GM20000 (cell line): ENCODE data around the gene GPR180.

ENCODE experiments used
- DNase-seq: peaks from one replicate; pipeline ENCODE4 v3.0.0; 2012; ENCODE audit warnings: low spot score
- TF ChIP-seq, protein P1 (sequence below): IDR thresholded peaks from 2 replicates; pipeline ENCODE4 v1.5.1; 2012; ENCODE audit warnings: mild to moderate bottlenecking, control low read depth; ENCODE audit errors: extremely low read depth, missing control alignments

The GPR180 gene

GRCh38 chr13:94609196-94609595 lies 7.5 kb downstream of the GPR180 start:
- TF ChIP-seq, protein P1, sequence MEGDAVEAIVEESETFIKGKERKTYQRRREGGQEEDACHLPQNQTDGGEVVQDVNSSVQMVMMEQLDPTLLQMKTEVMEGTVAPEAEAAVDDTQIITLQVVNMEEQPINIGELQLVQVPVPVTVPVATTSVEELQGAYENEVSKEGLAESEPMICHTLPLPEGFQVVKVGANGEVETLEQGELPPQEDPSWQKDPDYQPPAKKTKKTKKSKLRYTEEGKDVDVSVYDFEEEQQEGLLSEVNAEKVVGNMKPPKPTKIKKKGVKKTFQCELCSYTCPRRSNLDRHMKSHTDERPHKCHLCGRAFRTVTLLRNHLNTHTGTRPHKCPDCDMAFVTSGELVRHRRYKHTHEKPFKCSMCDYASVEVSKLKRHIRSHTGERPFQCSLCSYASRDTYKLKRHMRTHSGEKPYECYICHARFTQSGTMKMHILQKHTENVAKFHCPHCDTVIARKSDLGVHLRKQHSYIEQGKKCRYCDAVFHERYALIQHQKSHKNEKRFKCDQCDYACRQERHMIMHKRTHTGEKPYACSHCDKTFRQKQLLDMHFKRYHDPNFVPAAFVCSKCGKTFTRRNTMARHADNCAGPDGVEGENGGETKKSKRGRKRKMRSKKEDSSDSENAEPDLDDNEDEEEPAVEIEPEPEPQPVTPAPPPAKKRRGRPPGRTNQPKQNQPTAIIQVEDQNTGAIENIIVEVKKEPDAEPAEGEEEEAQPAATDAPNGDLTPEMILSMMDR, result no peak
- DNase-seq, result no peak

DNA sequence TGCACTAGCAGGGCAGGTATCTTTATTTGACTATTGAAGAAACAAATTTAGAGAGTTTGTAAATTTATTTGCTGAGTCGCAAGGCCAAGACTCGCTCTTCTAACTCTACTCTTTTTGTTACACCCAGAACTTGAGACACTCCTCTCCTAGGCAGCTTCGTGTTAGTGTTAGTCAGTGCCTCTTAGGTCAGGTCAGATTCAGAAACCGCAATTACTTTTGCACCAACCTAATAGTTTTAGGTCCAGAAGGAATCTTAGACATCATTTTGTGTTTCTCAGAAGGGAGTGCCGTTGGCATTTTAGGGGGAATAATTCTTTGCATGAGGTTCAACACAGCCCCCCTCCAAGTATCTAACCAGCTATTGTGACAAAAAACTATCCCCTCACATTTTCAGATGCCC lies 8.8 kb downstream of the GPR180 start:
- TF ChIP-seq, protein P1, result no peak
- no peak for DNase-seq

GRCh38 chr13:94612050-94612449 lies 10.4 kb downstream of the GPR180 start:
- no peak for DNase-seq
- TF ChIP-seq, protein P1, result no peak

DNA sequence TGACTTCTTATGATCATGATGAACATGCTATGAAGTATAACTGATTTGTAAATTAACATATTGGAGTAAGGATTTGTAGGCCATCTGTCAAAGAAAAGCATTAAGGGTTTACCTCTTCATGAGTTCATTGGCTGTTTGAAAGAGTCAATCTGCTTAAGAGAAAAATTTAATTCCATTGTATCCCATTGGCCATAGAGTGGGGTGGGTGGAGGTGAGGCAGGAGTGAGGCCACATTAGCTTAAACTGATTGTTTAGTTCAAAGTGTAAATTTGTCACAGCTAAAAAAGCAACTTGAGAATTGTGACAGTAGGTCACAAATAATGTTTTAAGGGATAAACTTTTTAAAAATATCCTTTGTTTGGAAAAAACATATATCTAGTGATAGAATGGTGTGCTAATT lies 11.4 kb downstream of the GPR180 start:
- TF ChIP-seq, protein P1, result no peak
- no peak for DNase-seq

DNA sequence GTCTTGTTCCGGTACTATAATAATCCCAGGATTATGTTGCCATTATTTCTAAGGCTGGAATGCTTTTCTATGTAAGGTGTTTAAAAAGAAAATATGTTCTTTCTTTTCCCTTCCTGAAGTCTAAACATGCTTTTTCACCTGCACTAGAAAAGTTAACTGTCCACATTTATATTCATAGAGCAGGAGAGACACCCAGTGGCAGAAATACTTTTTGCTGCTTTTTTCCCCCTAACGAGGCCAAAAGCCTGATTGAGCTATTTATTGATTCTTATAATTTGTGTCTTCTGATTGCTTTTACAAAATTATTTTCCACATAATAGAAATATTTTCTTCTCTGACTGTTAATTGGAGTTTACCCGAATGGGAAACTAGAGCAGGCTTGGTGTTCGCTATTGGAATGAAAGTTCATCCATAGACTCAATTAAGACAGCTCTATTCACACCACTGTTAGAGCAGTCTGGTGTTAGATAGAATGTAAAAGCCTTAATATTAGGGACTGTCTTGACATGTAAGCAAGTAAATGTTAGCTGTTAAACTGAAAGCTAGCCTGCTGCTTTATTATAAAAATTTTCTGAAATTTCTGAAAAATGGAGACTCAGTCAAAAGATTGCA lies 15.8 kb downstream of the GPR180 start:
- TF ChIP-seq, protein P1, result peak; percentile 12
- no peak for DNase-seq

GRCh38 chr13:94620286-94620896 lies 18.7 kb downstream of the GPR180 start:
- DNase-seq, result peak; percentile 21
- TF ChIP-seq, protein P1, result peak; percentile 57

- TF ChIP-seq, protein P1, result no peak
- no peak for DNase-seq
These were observed 20.7 kb downstream of the GPR180 start for GRCh38 chr13:94622344-94622743.
